Hepatocyte (in vitro differentiated cells): Measurements from ENCODE around the gene NUP62. TPM values are rescaled to one million over a fixed set of nuclear protein-coding genes. Genes with fewer than 3 reads are reported as not detected.
A peak's percentile ranks its signal among the peaks of the same experiment; 100 is the strongest.

ENCODE experiments used
- DNase-seq: peaks from one replicate; pipeline ENCODE4 v3.0.0-alpha.2; 2016; ENCODE audit warnings: low spot score
- H2AFZ ChIP-seq: fragments of 200-600 bp; sonication (generic); 2 replicates; pipeline ENCODE4 v1.6.0; 2016; ENCODE audit warnings: antibody characterized with exemption, mild to moderate bottlenecking
- H3K27ac ChIP-seq: fragments of 200-600 bp; sonication (generic); 2 replicates; pipeline ENCODE4 v1.5.1; 2016; ENCODE audit warnings: mild to moderate bottlenecking
- H3K27me3 ChIP-seq: fragments of 200-600 bp; sonication (generic); 2 replicates; pipeline ENCODE4 v1.6.1; 2016
- H3K36me3 ChIP-seq: fragments of 200-600 bp; sonication (generic); replicated peaks from 2 replicates; pipeline ENCODE4 v1.5.1; 2016; ENCODE audit warnings: low read depth; ENCODE audit not compliant: insufficient read depth
- H3K4me1 ChIP-seq: fragments of 200-600 bp; sonication (generic); 2 replicates; pipeline ENCODE4 v1.5.1; 2016; ENCODE audit warnings: mild to moderate bottlenecking, moderate library complexity; ENCODE audit not compliant: insufficient read depth
- H3K4me2 ChIP-seq: fragments of 200-600 bp; sonication (generic); 2 replicates; pipeline ENCODE4 v1.6.0; 2016
- H3K4me3 ChIP-seq: fragments of 200-600 bp; sonication (generic); 2 replicates; pipeline ENCODE4 v1.5.1; 2016; ENCODE audit warnings: mild to moderate bottlenecking
- H3K79me2 ChIP-seq: fragments of 200-600 bp; sonication (generic); 2 replicates; pipeline ENCODE4 v1.6.0; 2017; ENCODE audit warnings: mild to moderate bottlenecking
- H3K9me2 ChIP-seq: fragments of 200-600 bp; sonication (generic); replicated peaks from 2 replicates; pipeline ENCODE4 v1.6.0; 2017; ENCODE audit warnings: mild to moderate bottlenecking; ENCODE audit not compliant: insufficient read depth
- H3K9me3 ChIP-seq: fragments of 200-600 bp; sonication (generic); 2 replicates; pipeline ENCODE4 v1.5.1; 2016; ENCODE audit warnings: low read depth, mild to moderate bottlenecking
- H4K20me1 ChIP-seq: fragments of 200-600 bp; sonication (generic); 2 replicates; pipeline ENCODE4 v1.6.0; 2016; ENCODE audit warnings: mild to moderate bottlenecking; ENCODE audit not compliant: insufficient read depth, poor library complexity, severe bottlenecking
- EZH2 ChIP-seq: fragments of 200-600 bp; sonication (generic); IDR thresholded peaks from 2 replicates; pipeline ENCODE4 v1.6.1; 2016; ENCODE audit warnings: antibody characterized with exemption, mild to moderate bottlenecking, borderline replicate concordance
- EZH2phosphoT487 ChIP-seq: fragments of 200-600 bp; sonication (generic); IDR thresholded peaks from one replicate; pipeline ENCODE4 v1.6.1; 2018; ENCODE audit warnings: antibody characterized with exemption, mild to moderate bottlenecking, low read depth, moderate library complexity; ENCODE audit not compliant: unreplicated experiment, severe bottlenecking
- WGBS: methylation state at CpG from one replicate; pipeline ENCODE4 v1.1.6; 2016; ENCODE audit warnings: low lambda C conversion rate; ENCODE audit errors: missing lambda C conversion rate; 5-methylcytosine and 5-hydroxymethylcytosine counted together
- polyA plus RNA-seq: library from polyadenylated mRNA; unstranded; fragments of >200 nt; fragmentation: Nextera tagmentation; extraction: Ambion mirVana; gene quantifications from 2 replicates; pipeline ENCODE4 v1.2.1, GENCODE V29; 2016
- total RNA-seq: library from RNA; depleted of rRNA; stranded (reverse); fragments of >200 nt; gene quantifications from 2 replicates; pipeline ENCODE4 v1.2.3, GENCODE V29; 2014
- TF ChIP-seq, protein P1 (sequence below): fragments of 200-600 bp; sonication (generic); IDR thresholded peaks from 2 replicates; pipeline ENCODE4 v1.5.1; 2016; ENCODE audit warnings: antibody characterized with exemption, mild to moderate bottlenecking; ENCODE audit not compliant: poor library complexity

Gene NUP62
- total and polyA plus RNA-seq, 2 experiments from 2014 or later, result 33.5 to 33.8 TPM

DNA sequence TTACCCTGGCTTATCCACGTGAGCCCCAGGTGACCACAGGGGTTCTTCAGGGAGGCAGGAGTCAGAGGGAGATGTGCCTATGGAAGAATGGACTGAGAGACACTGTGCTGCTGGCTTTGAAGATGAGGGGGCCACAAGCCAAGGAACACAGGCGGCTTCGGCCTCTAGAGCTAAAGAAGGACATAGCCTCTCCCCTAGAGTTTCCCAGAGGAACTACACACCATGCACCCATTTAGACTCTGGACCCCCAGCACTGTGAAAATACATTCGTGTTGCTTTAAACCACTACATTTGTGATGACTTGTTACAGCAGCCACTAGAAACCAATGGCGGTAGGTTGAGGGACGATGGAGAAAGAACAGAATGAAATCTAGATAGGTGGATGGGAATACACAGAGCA lies 14.0 kb downstream of the NUP62 start:
- H3K4me3 ChIP-seq, result no peak overlapping the region

DNA sequence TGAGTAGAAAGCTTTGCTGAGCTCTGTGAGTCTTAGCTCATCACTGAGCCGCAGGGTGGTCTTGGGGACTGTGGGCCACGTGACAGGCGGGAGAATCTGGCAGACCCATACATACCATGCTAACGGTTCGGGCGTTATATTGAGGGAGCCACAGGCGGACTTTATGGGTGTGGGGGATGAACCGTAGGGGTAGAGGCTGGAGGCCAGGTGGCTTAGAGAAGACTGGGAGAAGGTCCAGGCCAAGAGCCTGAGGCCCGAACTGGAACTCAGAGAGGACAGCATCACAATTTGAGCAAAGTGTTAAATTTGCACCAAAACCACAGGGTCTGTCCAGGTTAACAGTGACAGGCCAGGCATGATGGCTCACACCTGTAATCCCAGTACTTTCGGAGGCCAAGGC lies 15.6 kb downstream of the NUP62 start:
- no peaks in the 10 kb centered on the region for H3K9me2 ChIP-seq
- WGBS, result 93% methylated on average over 10 of the region's 10 CpGs
- H3K4me1 ChIP-seq, result peaks cover 10% of the 10 kb centered on the region
- DNase-seq, result no peak
- peaks cover 26% of the 10 kb centered on the region for H3K79me2 ChIP-seq
- H3K4me3 ChIP-seq, result no peak overlapping the region
- H3K4me2 ChIP-seq, result no peak overlapping the region
- TF ChIP-seq EZH2phosphoT487 (no peak), EZH2 (no peak)
- TF ChIP-seq, protein P1, sequence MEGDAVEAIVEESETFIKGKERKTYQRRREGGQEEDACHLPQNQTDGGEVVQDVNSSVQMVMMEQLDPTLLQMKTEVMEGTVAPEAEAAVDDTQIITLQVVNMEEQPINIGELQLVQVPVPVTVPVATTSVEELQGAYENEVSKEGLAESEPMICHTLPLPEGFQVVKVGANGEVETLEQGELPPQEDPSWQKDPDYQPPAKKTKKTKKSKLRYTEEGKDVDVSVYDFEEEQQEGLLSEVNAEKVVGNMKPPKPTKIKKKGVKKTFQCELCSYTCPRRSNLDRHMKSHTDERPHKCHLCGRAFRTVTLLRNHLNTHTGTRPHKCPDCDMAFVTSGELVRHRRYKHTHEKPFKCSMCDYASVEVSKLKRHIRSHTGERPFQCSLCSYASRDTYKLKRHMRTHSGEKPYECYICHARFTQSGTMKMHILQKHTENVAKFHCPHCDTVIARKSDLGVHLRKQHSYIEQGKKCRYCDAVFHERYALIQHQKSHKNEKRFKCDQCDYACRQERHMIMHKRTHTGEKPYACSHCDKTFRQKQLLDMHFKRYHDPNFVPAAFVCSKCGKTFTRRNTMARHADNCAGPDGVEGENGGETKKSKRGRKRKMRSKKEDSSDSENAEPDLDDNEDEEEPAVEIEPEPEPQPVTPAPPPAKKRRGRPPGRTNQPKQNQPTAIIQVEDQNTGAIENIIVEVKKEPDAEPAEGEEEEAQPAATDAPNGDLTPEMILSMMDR, result no peak
- peak overlapping the region; percentile 80 for H3K27ac ChIP-seq
- H2AFZ ChIP-seq, result no peak overlapping the region
- no peaks in the 10 kb centered on the region for H3K36me3 ChIP-seq
- H3K27me3 ChIP-seq, result no peaks in the 10 kb centered on the region
- no peaks in the 10 kb centered on the region for H3K9me3 ChIP-seq
- no peaks in the 10 kb centered on the region for H4K20me1 ChIP-seq

More for the DNA sequence above, 14.0 kb downstream of the NUP62 start:
- no peaks in the 10 kb centered on the region for H3K9me3 ChIP-seq
- WGBS, result 98% methylated on average over 6 of the region's 6 CpGs
- DNase-seq, result no peak
- no peak overlapping the region for H3K27ac ChIP-seq
- no peaks in the 10 kb centered on the region for H4K20me1 ChIP-seq
- H3K9me2 ChIP-seq, result no peaks in the 10 kb centered on the region
- H3K27me3 ChIP-seq, result no peaks in the 10 kb centered on the region
- TF ChIP-seq EZH2 (no peak), EZH2phosphoT487 (no peak)
- TF ChIP-seq, protein P1, result no peak
- H3K4me2 ChIP-seq, result no peak overlapping the region
- no peaks in the 10 kb centered on the region for H3K36me3 ChIP-seq
- H3K79me2 ChIP-seq, result peaks cover 38% of the 10 kb centered on the region
- peaks cover 10% of the 10 kb centered on the region for H3K4me1 ChIP-seq
- no peak overlapping the region for H2AFZ ChIP-seq

DNA sequence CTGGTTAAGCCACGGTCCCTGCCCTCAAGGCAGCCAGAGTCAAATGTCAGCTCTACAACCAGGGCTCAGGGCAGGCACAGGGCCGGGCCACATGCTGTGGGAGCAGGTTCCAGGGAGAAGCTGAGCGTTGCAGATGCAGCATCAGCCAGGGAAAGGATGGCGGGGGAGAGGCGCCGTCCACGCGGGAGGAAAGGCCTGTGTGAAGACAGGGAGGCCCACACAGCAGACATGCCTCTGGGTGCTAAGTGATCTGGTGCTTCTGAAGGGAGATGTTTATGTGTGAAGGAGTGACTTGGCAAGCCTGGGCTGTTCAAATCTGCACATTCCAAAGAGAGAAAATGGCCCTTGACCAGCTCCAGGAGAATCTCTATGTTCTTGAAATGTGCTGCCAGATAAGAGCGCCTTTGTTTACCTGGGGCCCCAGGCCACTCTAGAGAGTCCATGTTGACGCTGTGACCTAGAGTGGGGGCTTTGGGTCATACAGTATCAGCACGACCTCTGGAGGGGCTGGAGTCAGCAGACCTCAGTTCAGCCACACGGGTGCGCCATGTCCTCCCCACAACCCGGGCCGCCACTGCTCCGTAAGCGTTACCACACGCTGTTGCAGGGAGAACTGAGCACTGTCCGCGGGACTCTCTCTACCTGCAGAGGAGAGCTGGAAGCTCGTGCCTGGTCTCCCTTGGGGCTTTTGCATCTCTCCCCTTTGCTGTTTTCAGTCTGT lies 16.2 kb downstream of the NUP62 start:
- TF ChIP-seq, protein P1, result peak; percentile 29
- TF ChIP-seq EZH2 (no peak), EZH2phosphoT487 (no peak)
- Histone ChIP-seq H2AFZ (no peak overlapping the region), H3K27ac (peak overlapping the region; percentile 80), H3K4me1 (peaks cover 10% of the 10 kb centered on the region), H3K4me3 (no peak overlapping the region), H3K79me2 (peaks cover 23% of the 10 kb centered on the region), H3K27me3 (no peaks in the 10 kb centered on the region), H3K9me3 (no peaks in the 10 kb centered on the region), H3K9me2 (no peaks in the 10 kb centered on the region), H3K4me2 (no peak overlapping the region), H3K36me3 (no peaks in the 10 kb centered on the region), H4K20me1 (no peaks in the 10 kb centered on the region)
- WGBS, result 80% methylated on average over 21 of the region's 21 CpGs
- DNase-seq, result peak; percentile 59
